RCC 7860 (cell line): ENCODE results near the gene ALAD.
"Not testable (repeated sequence)": the region's sequence is repeated elsewhere in the genome, so short reads cannot be mapped to it uniquely, and the experiment has no call there.

Source experiments
- DNase-seq: peaks from one replicate; pipeline ENCODE4 v3.0.0-alpha.2; 2015; ENCODE audit warnings: low spot score
- FAIRE-seq: peaks from 2 replicates; lab custom pipeline; 2012; peaks lifted over from hg19 to GRCh38; lab: Jason Lieb, UNC

The ALAD gene

DNA sequence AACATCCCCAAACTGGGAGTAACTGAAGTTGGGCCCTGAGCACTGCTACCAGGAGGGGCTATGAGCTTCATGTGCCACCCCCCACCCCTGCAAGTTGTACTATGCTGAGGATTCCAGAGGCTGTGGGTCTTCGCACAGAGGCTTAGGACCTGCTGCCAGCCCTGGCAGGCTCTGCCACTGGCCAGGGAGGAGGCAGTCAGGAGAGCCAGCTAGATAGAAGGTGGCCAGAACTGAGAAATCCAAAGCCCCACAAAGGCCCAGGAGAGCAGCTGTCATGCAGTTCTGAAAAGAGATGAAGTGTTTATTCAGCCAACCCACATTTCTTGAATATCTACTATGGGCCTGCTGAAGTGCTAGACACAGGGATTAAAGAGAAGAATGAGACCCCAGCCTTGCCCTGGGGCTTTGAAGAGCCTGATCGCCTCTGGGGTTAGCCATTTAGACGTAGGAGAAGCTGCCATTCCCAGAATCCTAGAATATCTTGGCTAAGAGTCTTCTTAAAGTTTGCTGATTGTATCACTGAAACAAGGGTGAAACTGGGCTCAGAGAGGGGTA is 1.4 kb downstream of the ALAD start:
- FAIRE-seq = no peak

DNA sequence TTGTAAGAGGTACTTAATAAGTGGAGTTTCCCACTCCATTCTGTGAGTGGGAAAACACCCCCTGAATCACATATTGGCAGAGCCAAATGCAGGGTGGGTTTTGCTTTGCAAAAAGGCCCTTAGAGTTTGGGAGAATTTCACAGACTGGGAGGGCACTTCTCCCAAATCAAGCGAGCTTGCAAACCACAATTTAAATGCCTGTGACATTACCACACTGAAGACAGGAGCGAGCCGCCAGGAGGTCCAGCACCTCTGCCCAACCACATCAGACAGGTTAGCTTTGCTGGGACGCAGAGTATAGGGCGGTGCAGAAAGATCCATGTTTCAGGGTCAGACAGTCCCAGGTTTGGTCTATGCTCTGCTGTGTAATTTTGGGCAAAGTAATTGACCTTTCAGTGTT is 2.3 kb downstream of the ALAD start:
- DNase-seq (no peak), FAIRE-seq (no peak)

More for the DNA sequence above, 1.4 kb downstream of the ALAD start:
- DNase-seq = no peak

DNA sequence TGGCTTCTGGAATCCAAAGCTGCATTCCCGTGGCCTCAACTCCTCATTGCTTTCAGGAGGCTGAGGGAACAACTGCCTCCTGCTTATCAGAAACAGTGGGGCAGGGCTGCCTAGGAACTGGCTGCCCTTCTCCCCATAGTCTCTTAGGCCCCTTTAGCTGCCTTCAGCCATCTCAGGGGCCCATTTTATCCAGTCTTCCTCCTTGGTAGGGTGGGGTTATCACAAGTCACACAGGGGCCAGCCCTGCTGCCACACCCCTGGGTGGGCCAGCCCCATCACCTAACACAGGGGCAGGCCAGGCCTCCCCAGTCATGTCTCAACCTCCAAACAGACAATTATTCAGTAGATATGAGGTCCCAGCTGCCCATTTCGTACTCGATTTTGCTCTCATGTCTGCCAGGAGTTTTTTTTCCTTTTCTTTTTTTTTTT is 3.9 kb downstream of the ALAD start:
- no peak for DNase-seq
- FAIRE-seq = no peak

DNA sequence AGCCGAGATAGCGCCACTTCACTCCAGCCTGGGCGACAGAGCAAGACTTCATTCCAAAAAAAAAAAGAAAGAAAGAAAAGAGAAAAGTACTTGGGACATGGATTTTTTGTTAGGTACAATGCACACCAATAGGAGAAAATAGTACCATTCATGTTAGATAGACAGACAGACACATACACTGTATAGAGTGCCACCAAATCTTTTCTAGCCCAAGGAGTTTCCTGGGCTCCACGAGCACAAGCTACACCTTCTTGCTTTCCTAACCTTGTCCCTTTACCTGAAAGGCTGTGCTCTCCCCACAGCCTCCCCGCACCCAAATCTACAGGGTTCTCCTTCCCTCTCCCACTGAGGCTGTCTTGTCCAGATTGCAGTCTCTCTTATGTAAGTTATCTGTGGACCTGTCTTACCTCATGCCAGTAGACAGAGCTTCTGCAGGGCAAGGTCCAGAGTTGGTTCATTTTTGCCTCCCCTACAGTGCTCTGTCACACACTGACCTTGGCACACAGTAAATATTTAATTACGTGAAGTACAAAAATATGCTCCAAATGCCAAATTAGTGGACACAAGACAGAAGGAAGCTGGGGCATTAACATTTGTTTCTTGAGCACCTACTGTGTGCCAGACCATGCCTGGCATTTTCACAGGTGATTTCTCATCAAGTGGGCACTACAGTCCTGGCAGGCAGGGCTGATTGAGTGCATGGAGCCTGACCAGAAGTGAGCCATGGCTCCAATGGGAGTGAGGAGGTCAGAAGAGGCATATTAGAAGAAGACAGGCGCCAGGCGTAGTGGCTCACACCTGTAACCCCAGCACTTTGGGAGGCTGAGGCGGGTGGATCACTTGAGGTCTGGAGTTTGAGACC is 5.9 kb downstream of the ALAD start:
- DNase-seq (no peak), FAIRE-seq (no peak)

DNA sequence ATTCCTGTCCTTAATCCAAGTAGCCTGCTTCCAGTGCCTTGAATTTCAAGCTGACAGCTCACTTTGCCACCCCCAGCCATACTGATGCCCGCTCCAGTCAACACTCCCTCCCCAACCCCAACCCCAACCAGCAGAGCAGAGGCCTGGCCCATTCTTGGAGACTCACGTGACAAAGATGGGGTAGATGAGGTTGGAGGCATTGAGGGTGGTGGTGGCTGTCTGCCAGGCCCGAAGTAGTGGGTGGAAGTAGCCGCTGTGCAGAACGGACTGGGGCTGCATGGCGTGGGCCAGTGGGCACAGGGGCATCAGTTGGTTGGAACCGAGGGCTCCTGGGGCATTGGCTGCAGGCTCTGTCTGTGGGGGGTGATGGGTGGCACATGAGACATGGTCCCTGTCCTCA is 7.8 kb downstream of the ALAD start:
- no peak for FAIRE-seq
- DNase-seq = no peak

DNA sequence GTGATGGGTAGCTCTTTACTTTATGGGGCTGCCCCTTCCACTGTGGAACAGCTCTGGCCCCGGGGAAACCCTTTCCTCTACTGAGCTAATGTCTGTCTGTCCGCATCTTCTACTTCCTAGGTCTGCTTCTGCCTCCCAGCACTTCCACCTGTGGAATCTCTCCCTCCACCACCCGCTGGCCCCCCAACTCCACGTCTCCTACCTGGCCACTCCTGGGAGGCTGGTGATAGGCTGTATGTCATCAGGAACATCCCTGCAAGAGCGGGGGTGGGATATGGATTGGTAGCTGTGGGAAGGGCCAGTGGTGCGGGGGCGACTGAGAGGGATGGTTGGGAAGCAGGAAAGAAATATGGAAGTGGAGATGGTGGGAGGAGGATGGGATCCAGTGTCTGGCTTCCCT is 9.2 kb downstream of the ALAD start:
- no peak for FAIRE-seq
- no peak for DNase-seq

DNA sequence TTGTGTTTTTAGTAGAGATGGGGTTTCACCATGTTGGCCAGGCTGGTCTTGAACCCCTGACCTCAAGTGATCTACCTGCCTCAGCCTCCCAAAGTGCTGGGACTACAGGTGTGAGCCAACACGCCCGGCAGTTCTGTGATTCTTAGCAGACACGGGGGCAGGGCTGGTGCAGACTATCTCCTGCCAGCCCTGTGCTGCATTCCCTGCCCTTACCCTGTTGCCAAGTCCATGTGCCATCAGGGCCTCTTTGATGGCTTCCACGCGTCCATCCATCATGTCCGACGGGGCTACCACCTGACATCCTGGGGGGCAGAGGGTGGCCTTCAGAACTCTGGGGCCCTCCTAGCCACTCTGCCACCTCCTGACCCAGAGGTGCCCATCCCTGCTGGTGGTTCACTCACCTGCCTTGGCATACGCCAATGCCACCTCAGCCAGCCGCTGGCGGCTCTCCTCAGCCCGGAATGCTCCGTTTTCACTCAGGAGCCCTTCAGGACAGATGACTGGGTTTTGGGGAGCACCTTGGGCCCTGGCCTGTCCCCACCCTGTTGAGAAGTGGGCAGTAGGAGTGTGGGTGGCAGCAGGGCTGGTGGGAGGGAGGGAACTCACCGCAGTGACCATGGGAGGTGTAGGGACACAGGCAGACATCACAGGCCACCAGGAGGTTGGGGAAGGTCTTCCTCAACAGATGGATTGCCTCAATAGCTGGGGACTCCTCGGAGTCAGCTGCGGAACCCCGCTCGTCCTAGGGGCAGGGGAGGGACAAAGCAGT is 10.7 kb downstream of the ALAD start:
- FAIRE-seq = no peak
- DNase-seq = no peak

DNA sequence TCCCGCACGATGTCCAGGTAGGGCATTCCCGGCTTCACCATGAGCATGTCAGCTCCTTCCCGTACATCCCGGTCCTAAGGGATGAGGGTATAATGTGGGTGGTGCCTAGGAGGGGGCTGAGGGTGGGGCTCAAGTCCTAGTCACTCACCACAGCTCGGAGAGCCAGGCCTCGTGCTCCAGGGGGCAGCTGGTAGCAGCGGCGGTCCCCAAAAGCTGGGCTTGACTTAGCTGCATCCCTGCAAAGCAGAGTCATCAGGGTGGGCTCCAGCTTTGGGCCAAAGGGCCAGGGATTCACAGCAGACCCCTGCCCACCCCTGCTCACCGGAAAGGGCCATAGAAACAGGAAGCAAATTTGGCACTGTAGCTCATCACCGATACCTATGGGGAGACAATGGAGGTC is 11.6 kb downstream of the ALAD start:
- FAIRE-seq = no peak
- DNase-seq = no peak

DNA sequence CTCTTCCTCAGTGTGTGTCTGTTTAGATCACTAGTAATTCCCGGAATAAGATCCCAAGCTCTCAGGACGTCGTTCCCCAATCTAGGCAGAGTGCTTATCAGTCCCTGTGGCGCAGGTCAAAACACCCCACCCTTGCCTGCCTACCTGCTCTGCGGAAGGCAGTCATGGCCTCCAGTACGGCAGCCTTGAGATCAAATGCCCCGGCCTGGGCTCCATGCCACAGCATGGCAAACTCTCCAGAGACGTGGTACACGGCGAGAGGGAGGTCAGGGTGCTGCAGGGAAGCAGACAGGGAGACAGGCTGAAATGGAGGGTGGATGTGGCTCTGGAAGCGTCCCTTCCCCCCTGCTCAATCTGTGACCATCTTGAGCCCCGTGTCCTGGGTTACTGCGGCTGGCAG is 12.3 kb downstream of the ALAD start:
- FAIRE-seq (no peak), DNase-seq (no peak)

DNA sequence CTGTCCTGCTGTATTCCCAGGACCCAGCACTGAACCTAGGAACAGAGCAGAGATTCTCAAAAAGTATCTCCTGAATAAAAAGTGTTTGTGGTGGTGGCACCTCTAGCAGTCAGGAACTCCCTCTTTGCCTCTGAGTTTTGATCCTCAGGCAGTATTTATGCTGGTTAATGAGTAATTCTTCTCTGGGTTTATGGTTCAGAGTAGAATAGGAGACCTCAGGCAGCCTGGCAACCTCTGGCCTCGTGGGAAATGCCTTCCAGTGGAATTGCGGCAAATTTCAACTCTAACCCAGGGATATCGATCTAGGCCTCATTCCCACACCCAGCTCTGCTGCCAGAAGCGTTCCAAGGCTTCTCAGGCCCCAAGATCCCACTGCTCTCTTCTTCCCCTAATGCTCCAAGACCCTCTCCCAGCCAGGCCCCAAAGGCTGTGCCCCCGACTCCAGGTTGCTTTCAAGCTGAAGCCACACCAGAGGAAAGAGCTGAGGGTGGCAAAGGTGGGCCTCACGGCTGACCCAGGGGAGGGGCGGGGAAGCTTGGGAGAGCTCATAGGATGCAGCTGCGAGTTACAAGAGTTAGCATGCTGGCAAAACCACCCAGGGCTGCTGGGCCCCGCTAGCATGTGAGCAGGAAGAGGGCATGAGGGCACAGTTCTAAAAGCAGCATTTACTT is 13.4 kb downstream of the ALAD start:
- no peak for FAIRE-seq
- DNase-seq = no peak

DNA sequence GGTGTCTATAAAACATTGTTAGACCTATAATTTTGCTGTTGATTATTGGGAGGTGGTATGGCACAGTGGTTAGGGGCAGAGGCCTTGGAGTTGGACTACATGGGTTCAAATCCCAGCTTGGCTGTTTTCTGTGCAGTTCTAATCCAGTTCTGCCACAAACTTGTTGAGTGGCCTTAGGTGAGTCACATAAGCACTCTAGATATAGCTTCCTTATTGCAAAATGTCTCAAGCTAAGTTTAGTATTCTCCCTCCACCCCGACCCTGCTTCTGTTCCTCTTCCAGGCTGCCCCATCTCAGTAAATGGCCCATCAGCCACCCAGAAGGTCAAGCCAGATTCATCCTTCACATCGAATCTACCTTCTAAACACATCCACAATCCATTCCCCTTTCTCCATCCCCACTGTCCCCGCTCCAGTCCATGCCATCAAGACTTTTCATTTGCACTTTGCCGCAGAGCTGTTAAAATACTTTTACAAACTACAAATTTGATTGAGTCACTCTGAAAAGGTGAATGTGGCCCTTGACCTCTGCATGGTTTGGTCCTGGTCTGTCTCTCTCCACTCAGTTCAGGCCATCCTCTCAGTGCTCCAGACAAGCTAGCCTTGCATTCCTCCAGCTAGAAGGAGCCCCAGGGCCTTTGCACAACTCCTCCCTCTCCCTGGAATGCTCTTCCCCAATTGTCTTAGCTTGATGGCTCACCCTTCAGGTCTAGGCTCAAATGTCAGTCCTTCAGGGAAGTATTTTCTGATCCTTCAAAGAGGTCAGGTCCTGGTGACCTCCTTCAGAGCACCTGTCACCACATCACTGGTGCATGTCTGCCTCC is 14.3 kb downstream of the ALAD start:
- no peak for FAIRE-seq
- DNase-seq = no peak

DNA sequence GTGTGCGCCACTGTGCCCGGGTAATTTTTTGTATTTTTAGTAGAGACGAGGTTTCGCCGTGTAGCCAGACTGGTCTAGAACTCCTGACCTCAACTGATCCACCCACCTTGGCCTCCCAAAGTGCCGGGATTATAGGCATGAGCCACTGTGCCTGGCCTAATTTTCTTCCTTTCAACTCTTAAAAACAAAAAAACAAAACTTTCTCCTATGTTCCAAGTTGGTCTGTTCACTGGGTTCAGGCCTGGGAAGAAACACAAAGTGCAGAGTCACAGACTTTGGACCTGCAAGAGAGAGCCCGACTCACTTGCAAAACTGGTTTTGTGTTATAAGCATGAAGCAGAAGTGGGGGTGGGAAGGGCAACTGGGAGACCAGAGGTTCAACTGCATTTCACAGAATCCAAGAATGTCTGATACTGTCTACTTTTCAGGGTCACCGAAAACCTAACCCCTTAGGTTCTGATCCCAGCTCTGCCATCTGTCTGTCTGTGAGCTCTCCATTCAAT is 19.1 kb downstream of the ALAD start:
- FAIRE-seq = no peak
- DNase-seq = no peak

DNA sequence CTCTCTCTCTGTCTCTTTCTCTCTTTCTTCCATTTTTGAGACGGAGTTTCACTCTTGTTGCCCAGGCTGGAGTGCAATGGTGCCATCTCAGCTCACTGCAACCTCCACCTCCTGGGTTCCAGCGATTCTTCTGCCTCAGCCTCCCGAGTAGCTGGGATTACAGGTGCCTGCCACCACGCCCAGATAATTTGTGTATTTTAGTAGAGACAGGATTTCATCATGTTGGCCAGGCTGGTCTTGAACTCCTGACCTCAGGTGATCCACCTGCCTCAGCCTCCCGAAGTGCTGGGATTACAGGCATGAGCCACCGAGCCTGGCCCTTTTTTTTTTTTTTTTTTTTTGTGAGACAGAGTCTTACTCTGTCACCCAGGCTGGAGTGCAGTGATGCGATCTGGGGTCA is 19.6 kb downstream of the ALAD start:
- DNase-seq, FAIRE-seq: not testable (repeated sequence)

DNA sequence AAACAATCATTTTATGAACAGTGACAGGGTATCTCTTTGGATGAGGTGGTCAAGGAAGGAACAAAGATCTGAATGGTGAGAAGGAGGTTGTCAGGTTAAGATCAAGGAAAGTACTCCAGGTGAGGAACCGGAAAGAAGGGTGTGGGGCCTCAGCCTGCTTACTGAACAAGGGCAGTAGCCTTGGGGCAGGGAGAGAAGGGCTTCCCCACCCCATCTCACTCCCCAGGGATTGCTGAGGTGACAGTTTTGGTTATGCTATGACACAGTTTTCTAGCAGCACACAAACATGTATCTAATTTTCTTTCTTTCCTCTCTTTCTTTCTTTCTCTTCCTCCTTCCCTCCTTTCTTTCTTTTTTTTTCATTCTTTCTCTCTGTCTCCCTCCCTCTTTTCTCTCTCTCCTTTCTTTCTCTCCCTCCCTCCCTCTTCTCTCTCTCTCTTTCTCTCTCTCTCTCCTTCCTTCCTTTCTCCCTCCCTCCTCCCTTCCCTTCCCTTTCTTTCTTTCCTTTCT is 20.2 kb downstream of the ALAD start:
- DNase-seq (no peak), FAIRE-seq (no peak)

DNA sequence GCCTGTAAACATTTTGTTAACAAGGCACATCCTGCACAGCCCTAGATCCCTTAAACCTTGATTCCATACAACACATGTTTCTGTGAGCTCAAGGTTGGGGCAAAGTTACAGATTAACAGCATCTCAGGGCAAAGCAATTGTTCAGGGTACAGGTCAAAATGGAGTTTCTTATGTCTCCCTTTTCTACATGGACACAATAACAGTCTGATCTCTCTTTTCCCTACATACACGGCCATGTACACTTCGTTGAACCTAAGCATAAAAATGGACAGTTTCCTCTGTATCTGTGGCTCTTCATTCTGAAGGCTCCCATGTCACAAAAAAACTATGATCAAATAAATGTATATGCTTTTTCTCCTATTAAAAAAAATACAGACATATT is 21.3 kb downstream of the ALAD start:
- FAIRE-seq, DNase-seq: not testable (repeated sequence)

DNA sequence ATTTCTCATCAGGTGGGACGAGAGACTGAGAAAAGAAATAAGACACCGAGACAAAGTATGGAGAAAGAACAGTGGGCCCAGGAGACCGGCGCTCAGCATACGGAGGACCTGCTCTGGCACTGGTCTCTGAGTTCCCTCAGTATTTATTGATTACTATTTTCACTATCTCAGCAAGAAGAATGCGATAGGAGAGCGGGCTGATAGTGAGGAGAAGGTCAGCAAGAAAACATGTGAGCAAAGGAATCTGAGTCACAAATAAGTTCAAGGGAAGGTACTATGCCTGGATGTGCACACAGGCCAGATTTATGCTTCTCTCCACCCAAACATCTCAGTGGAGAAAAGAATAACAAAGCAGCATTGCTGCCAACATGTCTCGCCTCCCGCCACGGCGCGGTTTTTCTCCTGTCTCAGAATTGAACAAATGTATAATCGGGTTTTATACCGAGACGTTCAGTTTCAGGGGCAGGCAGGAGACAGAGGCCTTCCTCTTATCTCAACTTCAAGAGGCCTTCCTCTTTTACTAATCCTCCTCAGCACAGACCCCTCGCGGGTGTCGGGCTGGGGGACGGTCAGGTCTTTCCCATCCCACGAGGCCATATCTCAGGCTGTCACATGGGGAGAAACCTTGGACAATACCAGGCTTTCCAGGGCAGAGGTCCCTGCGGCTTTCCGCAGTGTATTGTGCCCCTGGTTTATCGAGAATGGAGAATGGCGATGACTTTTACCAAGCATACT is 21.8 kb downstream of the ALAD start:
- DNase-seq, FAIRE-seq: not testable (repeated sequence)

DNA sequence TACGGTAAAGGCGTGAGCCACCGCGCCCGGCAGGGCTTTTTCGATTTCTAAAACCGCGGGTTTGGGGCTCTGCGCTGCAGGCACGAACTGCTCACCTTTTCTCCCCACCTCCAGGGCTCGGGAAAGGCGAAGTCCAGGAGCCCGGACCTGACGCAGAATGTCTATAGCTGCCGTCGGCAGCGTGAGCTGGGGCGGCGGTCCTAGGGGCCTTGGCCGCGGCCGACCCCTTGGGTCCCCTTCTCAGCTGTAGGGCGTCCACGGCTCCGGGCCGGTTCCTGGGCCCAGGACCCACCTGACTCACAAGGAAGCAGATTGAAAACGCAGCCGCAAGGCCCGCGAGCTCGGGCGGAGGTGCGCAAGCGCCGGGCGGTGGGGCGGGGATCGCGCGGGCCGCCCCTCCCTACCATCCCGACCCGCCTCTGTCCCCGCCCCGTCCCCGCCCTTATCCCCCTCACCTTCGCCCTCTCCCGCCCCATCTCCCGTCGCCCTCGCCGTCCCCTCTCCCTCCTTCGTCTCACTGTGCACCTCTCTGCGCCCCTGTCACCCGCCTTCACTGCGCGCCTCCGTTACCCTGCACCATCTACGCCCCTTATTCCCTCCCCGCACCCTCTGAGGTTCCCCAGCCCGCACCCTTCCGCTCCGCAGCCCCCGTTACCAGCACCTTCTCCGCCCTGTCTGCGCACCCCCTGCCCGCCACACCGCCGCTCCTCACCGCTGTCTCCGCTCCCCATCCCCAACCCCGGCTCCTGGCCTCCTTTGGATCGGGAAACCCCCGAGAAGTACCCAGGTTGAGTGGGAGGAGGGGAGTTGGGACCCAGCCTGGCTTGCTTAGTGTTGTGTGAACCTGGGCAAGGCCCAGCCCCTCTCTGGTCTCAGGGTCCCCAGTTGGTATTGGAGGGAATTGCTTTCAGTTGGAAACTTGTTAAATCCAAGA is 24.2 kb downstream of the ALAD start, which contains the start of gene HDHD3:
HDHD3 (minus strand) TSS at position 353 of the 934 bp plus-strand sequence. CDS start 2,632 bp downstream, outside the sequence.
- FAIRE-seq = no peak

More for the DNA sequence above, 24.2 kb downstream of the ALAD start, which contains the start of gene HDHD3:
- peak; percentile 64 for DNase-seq
